Thymus (tissue), 11 donors: ENCODE data around the gene RNU11. TPM values are rescaled to one million over a fixed set of nuclear protein-coding genes. Genes with fewer than 3 reads are reported as not detected.
"Not testable (repeated sequence)": the region's sequence is repeated elsewhere in the genome, so short reads cannot be mapped to it uniquely, and the experiment has no call there.

Experiments
- DNase-seq, 9 donors: peaks; one replicate each; pipeline ENCODE4 v3.0.0-alpha.2; 2013; ENCODE audit warnings: low spot score in 9 of 9, low read depth in 6 of 9, missing footprints in 1 of 9
- H3K27ac ChIP-seq, 2 donors: one replicate each; pipeline ENCODE4 v1.5.1; 2013; ENCODE audit warnings: control low read depth in 1 of 2, low read depth in 1 of 2, low read length in 1 of 2, mild to moderate bottlenecking in 1 of 2, moderate library complexity in 1 of 2
- H3K27me3 ChIP-seq, 2 donors: one replicate each; pipeline ENCODE4 v1.5.1; 2013; ENCODE audit warnings: low read length in 1 of 2; ENCODE audit not compliant: control insufficient read depth in 2 of 2, insufficient read depth in 1 of 2
- H3K36me3 ChIP-seq, 2 donors: one replicate each; pipeline ENCODE4 v1.5.1; 2013; ENCODE audit warnings: low read length in 1 of 2, mild to moderate bottlenecking in 1 of 2, moderate library complexity in 1 of 2; ENCODE audit not compliant: control insufficient read depth in 2 of 2, insufficient read depth in 2 of 2
- H3K4me1 ChIP-seq, 2 donors: one replicate each; pipeline ENCODE4 v1.5.1; 2013; ENCODE audit warnings: low read length in 2 of 2; ENCODE audit not compliant: control insufficient read depth in 2 of 2, insufficient read depth in 2 of 2
- H3K4me3 ChIP-seq, 2 donors: one replicate each; pipeline ENCODE4 v1.5.1; 2013; ENCODE audit warnings: low read length in 2 of 2, control low read depth in 1 of 2, mild to moderate bottlenecking in 1 of 2
- H3K9me3 ChIP-seq, 2 donors: one replicate each; pipeline ENCODE4 v1.5.1; 2013; ENCODE audit warnings: low read length in 1 of 2, mild to moderate bottlenecking in 1 of 2; ENCODE audit not compliant: control insufficient read depth in 2 of 2, insufficient read depth in 1 of 2
- WGBS: extraction: QIAGEN DNeasy Blood & Tissue Kit; methylation state at CpG from one replicate; pipeline ENCODE4 v1.1.7; 2013; 5-methylcytosine and 5-hydroxymethylcytosine counted together
- polyA plus RNA-seq: library from polyadenylated mRNA; stranded (reverse); fragments of 200-250 nt; gene quantifications from one replicate; pipeline ENCODE4 v1.2.3, GENCODE V29; 2013
- total RNA-seq: library from RNA; stranded (reverse); fragments of 120-200 nt; gene quantifications from one replicate; pipeline ENCODE4 v1.2.4, GENCODE V29; 2013
- donor health status: healthy.

RNU11 gene
- total and polyA plus RNA-seq, 2 donors: not detected

DNA sequence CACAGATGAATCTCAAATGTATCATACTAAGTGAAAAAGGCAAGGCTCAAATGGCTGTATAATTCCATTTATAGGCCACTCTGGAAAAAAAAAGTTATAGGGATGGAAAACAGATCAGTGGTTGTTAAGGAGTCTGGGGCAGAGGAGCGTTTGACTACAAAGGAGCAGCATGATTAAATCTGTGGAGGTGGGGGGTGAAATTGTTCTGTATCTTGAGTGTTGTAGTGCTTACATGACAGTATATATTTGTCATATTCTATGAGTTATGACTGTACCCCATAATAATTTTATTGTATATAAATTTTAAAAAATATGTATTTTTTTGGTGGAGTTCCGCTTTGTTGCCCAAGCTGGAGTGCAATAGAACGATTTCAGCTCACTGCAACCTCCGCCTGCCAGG is 15.8 kb upstream of the RNU11 start:
- H3K4me1 ChIP-seq: no peaks in the 10 kb centered on the region
- H3K9me3 ChIP-seq: no peaks in the 10 kb centered on the region
- no peaks in the 10 kb centered on the region for H3K27me3 ChIP-seq
- H3K36me3 ChIP-seq: no peaks in the 10 kb centered on the region
- H3K27ac ChIP-seq: no peak overlapping the region
- DNase-seq: no peak
- WGBS: 97% methylated on average over 4 of the region's 4 CpGs
- H3K4me3 ChIP-seq: no peak overlapping the region

DNA sequence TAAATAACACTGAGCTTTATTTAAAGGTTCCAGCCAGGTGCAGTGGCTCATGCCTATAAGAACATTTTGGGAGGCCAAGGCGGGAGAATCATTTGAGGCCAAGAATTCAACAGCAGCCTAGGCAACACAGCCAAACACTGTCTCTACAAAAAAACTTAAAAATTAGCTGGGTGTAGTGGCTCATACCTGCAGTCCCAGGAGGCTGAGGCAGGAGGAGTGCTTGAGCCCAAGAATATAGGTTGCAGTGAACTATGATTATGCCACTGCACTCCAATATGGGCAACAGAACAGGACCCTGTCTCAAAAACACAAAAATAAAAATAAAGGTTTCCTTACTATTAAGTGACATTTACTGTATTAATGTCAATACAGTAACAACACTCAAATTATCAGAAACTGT is 7.6 kb upstream of the RNU11 start:
- DNase-seq: peak in 6 of 9 donors; percentile 5 to 55 (median 22)
- 94% methylated on average over 1 of the region's 1 CpG for WGBS
- Histone ChIP-seq H3K36me3 (no peaks in the 10 kb centered on the region), H3K27ac (no peak overlapping the region), H3K9me3 (no peaks in the 10 kb centered on the region), H3K4me1 (peaks cover 4 to 21% of the 10 kb centered on the region in 2 donors), H3K4me3 (no peak overlapping the region), H3K27me3 (no peaks in the 10 kb centered on the region)

DNA sequence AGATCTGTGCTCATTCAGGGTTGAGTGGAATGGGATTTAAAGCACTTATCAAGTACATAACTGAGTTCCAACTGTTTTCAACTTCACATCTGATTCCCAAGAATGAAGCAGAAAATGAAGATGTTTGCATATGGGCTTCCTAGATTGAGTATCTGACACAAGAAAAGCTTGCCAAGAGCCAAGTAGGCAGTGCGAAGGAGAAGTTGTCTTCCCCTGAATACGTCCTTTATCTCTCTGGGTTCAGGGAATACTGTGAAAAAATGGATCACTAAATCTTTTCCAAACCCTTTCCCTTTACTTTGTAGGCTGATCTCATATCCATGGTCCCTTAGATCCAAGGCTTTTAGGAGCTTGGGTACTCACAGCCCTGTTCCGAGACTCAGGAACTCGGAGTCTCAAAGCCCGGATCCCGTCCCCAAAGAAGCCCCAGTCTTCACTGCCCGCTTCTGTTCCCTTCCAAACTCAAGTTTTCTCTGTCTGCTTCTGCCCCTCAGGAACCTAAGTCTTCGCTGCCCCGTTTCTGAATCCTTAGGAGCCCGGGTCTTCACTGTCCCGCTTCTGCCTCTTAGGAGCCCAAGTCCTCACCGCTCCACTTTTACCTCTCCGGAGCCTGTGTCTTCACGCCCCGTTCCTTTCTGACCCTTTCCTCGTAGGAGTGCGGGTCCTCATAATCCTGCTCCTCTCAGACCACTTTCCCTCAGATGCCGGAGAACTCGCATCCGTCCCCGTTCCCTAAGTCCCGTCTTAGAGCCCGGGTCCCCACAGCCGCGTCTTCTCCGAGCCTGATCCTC is 6.1 kb upstream of the RNU11 start:
- H3K4me3 ChIP-seq: peak overlapping the region; percentile 70 to 88
- H3K4me1 ChIP-seq: peaks cover 4 to 23% of the 10 kb centered on the region in 2 donors
- DNase-seq: peak in 5 of 9 donors; percentile 5 to 21 (median 16)
- WGBS: under 1% methylated on average over 26 of the region's 26 CpGs
- H3K27ac ChIP-seq: peak overlapping the region; percentile 94 to 96
- no peaks in the 10 kb centered on the region for H3K27me3 ChIP-seq
- no peaks in the 10 kb centered on the region for H3K36me3 ChIP-seq
- no peaks in the 10 kb centered on the region for H3K9me3 ChIP-seq

DNA sequence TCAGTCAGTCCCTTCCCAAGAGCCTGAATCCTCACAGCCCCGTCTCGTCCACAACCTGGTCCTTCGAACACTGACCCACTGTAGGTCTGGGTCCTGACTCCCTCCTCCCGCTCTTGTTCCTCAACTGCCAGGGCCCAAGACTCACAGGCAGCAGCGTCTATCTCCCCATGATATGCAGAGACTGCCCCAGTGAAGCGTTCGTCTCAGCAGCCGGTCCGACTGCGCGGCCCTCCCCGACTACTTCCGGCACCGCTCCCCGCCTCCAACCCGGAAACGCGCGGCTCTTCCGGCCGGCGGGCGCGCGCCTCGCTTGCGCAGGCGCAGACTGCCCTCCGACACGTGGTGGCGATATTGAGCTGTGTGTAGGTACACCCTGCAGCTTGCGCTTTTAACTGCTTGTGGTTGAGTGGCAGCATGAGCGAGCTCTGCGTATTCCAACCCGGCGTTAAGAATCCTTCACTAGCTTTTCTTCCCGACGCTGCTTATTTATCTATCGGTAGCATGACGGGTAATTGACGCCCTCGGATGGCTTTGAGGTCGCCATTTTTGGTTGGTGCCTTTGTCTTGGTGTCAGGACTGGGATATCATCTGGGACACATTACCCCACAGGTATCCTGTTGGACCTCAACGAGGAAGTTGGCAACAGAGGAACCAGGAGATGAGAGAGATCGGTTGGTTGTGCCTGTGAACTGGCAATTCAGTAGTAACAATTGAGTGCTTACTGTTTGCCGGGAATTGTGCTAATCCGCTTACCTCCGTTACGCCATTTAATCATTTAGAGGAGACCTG is 5.4 kb upstream of the RNU11 start, which contains the start of gene TAF12:
TAF12 (minus strand) TSS at position 221 of the 789 bp plus-strand sequence. CDS start 20,986 bp downstream, outside the sequence.
- Histone ChIP-seq H3K36me3 (no peaks in the 10 kb centered on the region), H3K4me1 (peaks cover 4 to 31% of the 10 kb centered on the region in 2 donors), H3K27me3 (no peaks in the 10 kb centered on the region), H3K9me3 (no peaks in the 10 kb centered on the region), H3K4me3 (peak within 1 kb of the TSS; percentile 70 to 88), H3K27ac (peak within 1 kb of the TSS; percentile 96 to 97)
- under 1% methylated on average over 49 of the region's 49 CpGs for WGBS
- DNase-seq: peak; percentile 91 to 98 (median 97)

- no peak for DNase-seq
- Histone ChIP-seq H3K27ac (no peak overlapping the region), H3K4me3 (no peak overlapping the region), H3K27me3 (no peaks in the 10 kb centered on the region), H3K36me3 (no peaks in the 10 kb centered on the region), H3K4me1 (peaks cover 4 to 41% of the 10 kb centered on the region in 2 donors), H3K9me3 (no peaks in the 10 kb centered on the region)
- WGBS: 81% methylated on average over 3 of the region's 3 CpGs
These were observed 3.9 kb upstream of the RNU11 start for GRCh38 chr1:28644494-28644893.

DNA sequence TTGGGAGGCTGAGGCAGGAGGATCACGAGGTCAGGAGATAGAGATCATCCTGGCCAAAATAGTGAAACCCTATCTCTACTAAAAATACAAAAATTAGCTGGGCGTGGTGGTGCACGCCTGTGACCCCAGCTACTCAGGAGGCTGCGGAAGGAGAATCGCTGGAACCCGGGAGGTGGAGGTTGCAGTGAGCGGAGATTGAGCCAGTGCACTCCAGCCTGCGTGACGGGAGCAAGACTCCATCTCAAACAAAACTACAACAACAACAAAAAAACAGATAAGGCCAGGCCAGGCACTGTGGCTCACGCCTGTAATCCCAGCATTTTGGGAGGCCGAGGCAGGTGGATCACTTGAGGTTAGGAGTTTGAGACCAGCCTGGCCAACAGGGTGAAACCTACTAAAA is 3.0 kb upstream of the RNU11 start:
- WGBS: 99% methylated on average over 11 of the region's 11 CpGs
- not testable (repeated sequence) for H3K4me3 ChIP-seq, H3K36me3 ChIP-seq, H3K9me3 ChIP-seq, H3K27me3 ChIP-seq, H3K27ac ChIP-seq, DNase-seq
- H3K4me1 ChIP-seq: peaks cover 4 to 41% of the 10 kb centered on the region in 2 donors

DNA sequence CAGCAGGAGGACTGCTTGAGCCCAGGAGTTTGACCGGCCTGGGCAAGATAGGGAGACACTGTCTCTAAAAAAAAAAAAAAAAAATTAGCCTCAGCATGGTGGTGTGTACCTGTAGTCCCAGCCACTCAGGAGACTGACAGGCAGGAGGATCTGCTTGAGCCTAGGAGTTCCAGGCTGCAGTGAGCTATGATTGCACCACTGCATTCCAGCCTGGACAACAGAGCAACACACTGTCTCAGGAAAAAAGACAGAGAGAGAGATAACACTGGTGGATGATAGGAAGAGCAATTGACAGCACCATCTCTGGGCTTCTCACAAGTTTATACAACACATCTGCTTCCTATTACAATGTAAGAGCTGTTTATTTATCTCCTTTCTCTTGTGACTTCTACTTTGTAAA is 2.4 kb upstream of the RNU11 start:
- no peaks in the 10 kb centered on the region for H3K27me3 ChIP-seq
- no peak overlapping the region for H3K27ac ChIP-seq
- 94% methylated on average over 1 of the region's 1 CpG for WGBS
- no peaks in the 10 kb centered on the region for H3K9me3 ChIP-seq
- H3K4me3 ChIP-seq: no peak overlapping the region
- no peaks in the 10 kb centered on the region for H3K36me3 ChIP-seq
- no peak for DNase-seq
- H3K4me1 ChIP-seq: peaks cover 4 to 41% of the 10 kb centered on the region in 2 donors

DNA sequence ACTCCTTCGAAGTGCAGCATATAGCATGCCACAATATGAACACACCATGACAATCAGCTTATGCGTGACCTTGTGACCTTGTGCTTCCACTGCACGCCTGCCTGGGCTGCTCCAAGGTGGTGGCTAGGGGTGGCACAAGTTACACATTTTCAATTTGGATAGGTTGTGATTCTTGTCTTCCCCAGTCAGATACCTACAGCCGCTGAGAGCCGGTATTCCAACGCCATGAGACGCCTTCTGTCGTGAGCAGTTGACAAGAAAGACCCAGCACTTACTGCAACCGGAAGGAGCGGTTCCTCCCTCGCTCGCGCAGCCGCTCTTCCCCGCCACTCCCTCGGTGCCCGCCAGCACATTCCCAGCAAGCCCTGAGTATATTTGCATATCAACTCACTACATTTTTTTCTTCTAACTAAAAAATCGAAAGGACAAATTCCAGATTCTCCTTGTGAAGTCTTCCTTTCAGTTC is 359 bp upstream of the RNU11 start:
- Histone ChIP-seq H3K4me3 (peak overlapping the region; percentile 59 to 60), H3K27me3 (no peaks in the 10 kb centered on the region), H3K4me1 (peaks cover 4 to 34% of the 10 kb centered on the region in 2 donors), H3K27ac (peak overlapping the region; percentile 99 to 100), H3K36me3 (no peaks in the 10 kb centered on the region), H3K9me3 (no peaks in the 10 kb centered on the region)
- 3% methylated on average over 18 of the region's 18 CpGs for WGBS
- DNase-seq: peak in 7 of 9 donors; percentile 86 to 97 (median 92)

GRCh38 chr1:28653063-28653462 is 4.7 kb downstream of the RNU11 start:
- WGBS: 97% methylated on average over 13 of the region's 13 CpGs
- peaks cover 0 to 10% of the 10 kb centered on the region in 2 donors for H3K4me1 ChIP-seq
- H3K27me3 ChIP-seq, H3K9me3 ChIP-seq, H3K27ac ChIP-seq, DNase-seq, H3K4me3 ChIP-seq, H3K36me3 ChIP-seq: not testable (repeated sequence)
